KBM-7 (cell line): ENCODE data around the gene SMAD4.
"Not testable (repeated sequence)": the region's sequence is repeated elsewhere in the genome, so short reads cannot be mapped to it uniquely, and the experiment has no call there.

Experiments
- DNase-seq: peaks from one replicate; pipeline ENCODE4 v3.0.0-alpha.2; 2015
- in situ Hi-C: fragments of 300-500 bp; cut with MboI; formaldehyde crosslinking; loops from 2 replicates; pipeline ENCODE4 v1.14.3; 2020; ENCODE audit warnings: low sequenced_read_pairs, low pct_unique_long_range_greater_than_20kb, mixed read lengths

The SMAD4 gene

GRCh38 chr18:51097021-51097822 lies 67.2 kb downstream of the SMAD4 start:
- in situ Hi-C loops, result no loop called here
- no peak for DNase-seq

- in situ Hi-C loops, result no loop called here
- DNase-seq, result no peak
Measured at GRCh38 chr18:51098082-51098481, 68.1 kb downstream of the SMAD4 start.

- DNase-seq, result no peak
- in situ Hi-C loops, result no loop called here
Measured at GRCh38 chr18:51098513-51098912, 68.5 kb downstream of the SMAD4 start.

GRCh38 chr18:51100385-51101120 lies 70.5 kb downstream of the SMAD4 start:
- in situ Hi-C loops, result loop anchor here (25.0 kb wide), 1 partner anchor 262 kb away; no protein-coding TSS in a partner anchor
- no peak for DNase-seq

GRCh38 chr18:51107082-51107481 lies 77.1 kb downstream of the SMAD4 start:
- peak; percentile 24 for DNase-seq
- in situ Hi-C loops, result loop anchor here (25.0 kb wide), 1 partner anchor 255 kb away; no protein-coding TSS in a partner anchor

- in situ Hi-C loops, result loop anchor here (25.0 kb wide), 1 partner anchor 255 kb away; no protein-coding TSS in a partner anchor
- DNase-seq, result no peak
Measured at GRCh38 chr18:51107598-51108305, 77.7 kb downstream of the SMAD4 start.

- in situ Hi-C loops, result loop anchor here (25.0 kb wide), 1 partner anchor 254 kb away; no protein-coding TSS in a partner anchor
- no peak for DNase-seq
Measured at GRCh38 chr18:51108330-51108729, 78.3 kb downstream of the SMAD4 start.

- DNase-seq, result peak; percentile 58
- in situ Hi-C loops, result loop anchor here (25.0 kb wide), 1 partner anchor 252 kb away; no protein-coding TSS in a partner anchor
Measured at GRCh38 chr18:51110073-51110797, 80.2 kb downstream of the SMAD4 start.

GRCh38 chr18:51111633-51112355 lies 81.8 kb downstream of the SMAD4 start:
- not testable (repeated sequence) for DNase-seq
- in situ Hi-C loops, result loop anchor here (25.0 kb wide), 1 partner anchor 251 kb away; no protein-coding TSS in a partner anchor

GRCh38 chr18:51116996-51117395 lies 87.0 kb downstream of the SMAD4 start:
- in situ Hi-C loops, result loop anchor here (25.0 kb wide), 1 partner anchor 245 kb away; no protein-coding TSS in a partner anchor
- DNase-seq, result not testable (repeated sequence)

- DNase-seq, result not testable (repeated sequence)
- in situ Hi-C loops, result loop anchor here (25.0 kb wide), 1 partner anchor 243 kb away; no protein-coding TSS in a partner anchor
Measured at GRCh38 chr18:51119561-51119960, 89.5 kb downstream of the SMAD4 start.

- in situ Hi-C loops, result loop anchor here (25.0 kb wide), 1 partner anchor 242 kb away; no protein-coding TSS in a partner anchor
- DNase-seq, result not testable (repeated sequence)
Measured at GRCh38 chr18:51119976-51120375, 90.0 kb downstream of the SMAD4 start.

GRCh38 chr18:51120809-51121596 lies 91.0 kb downstream of the SMAD4 start:
- no peak for DNase-seq
- in situ Hi-C loops, result loop anchor here (25.0 kb wide), 1 partner anchor 241 kb away; no protein-coding TSS in a partner anchor

- in situ Hi-C loops, result loop anchor here (25.0 kb wide), 1 partner anchor 241 kb away; no protein-coding TSS in a partner anchor
- DNase-seq, result no peak
Measured at GRCh38 chr18:51121597-51121857, 91.5 kb downstream of the SMAD4 start.

GRCh38 chr18:51122266-51123045 lies 92.4 kb downstream of the SMAD4 start:
- in situ Hi-C loops, result loop anchor here (25.0 kb wide), 1 partner anchor 240 kb away; no protein-coding TSS in a partner anchor
- DNase-seq, result no peak

GRCh38 chr18:51123046-51123395 lies 93.0 kb downstream of the SMAD4 start:
- in situ Hi-C loops, result loop anchor here (25.0 kb wide), 1 partner anchor 239 kb away; no protein-coding TSS in a partner anchor
- no peak for DNase-seq
